ENCODE data around the gene PPP2R5B. TPM values are rescaled to one million over a fixed set of nuclear protein-coding genes. Genes with fewer than 3 reads are reported as not detected.
A peak's percentile ranks its signal among the peaks of the same experiment; 100 is the strongest.

Gene PPP2R5B
- total and polyA plus RNA-seq, 9 of the 15 experiments (the other 6 are each of a cell fraction or from before 2014, with no cell fraction given): 0.10 to 7.8 (median 3.3) TPM

DNA sequence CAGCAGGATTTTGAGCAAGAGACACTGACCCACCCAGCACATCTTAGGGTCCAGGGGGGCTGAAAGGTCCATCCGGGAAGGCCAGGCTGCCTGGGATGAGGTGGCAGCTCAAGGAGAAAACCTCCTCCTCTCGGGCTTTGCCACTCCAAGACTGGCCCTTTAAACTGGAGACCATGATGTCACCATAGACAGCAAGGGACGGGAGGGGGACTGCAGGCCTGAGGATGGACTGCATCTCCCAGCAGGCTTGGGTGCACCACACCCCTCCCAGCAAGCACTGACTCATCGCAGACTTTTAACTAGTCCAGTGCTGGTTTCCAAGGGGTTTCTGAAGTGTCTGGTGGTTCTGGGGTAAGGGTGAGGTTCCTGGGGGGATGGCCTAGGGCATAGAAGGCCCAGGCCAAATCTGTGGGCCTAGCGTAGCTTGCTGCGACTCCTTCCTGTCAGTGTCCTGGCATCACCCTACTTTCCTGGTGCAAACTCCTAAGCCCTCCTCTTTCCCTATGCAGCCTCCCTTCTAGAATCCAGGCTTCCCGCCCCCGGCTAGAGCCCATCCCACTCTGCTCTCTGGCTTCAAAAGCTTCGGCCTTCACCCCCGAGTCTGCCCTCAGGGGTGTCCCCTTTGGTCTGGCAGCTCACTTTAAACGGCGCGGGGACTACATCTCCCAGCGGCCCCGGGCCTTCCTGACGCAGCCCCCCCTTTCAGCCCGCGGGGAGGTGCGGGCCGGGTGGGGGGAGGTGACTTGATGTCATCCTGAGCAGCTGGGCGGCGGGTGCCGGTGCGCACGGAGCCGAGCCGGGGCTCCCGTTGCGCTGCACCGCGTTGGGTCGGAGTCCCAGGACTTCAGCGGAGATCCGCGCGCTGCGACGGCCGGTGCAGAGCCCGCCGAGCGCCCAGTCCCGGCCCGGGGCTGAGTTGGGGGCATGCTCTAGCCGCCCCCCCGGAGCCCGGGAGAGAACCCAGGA is at the start of gene PPP2R5B (continued):
- TF ChIP-seq GTF3C2 (IDR thresholded peaks at IDR 0.05; ENCODE audit: borderline replicate concordance, extremely low read depth, insufficient read length): no peak
- 0 out of 4 replicates have a peak, but pooled peaks of 1 of the 2 experiments have one; percentile 43 for TF ChIP-seq NONO (IDR thresholded peaks at IDR 0.05; ENCODE audit: low read depth in 2 of 2, low read length in 1 of 2)
- TF ChIP-seq ZBTB7A (IDR thresholded peaks at IDR 0.05; ENCODE audit: borderline replicate concordance, control insufficient read depth, low read depth, low read length): 0 out of 2 replicates have a peak, but pooled peaks have one; percentile 62
- peak; percentile 92 for TF ChIP-seq KLF1 (tag; IDR thresholded peaks at IDR 0.05)
- no peak for TF ChIP-seq U2AF1 (optimal IDR thresholded peaks at IDR 0.05; ENCODE audit: low read depth, low read length)
- peak; percentile 29; the same call in 1 of the 2 replicates for TF ChIP-seq ZNF263 (CRISPR knock-in tag; IDR thresholded peaks at IDR 0.05; ENCODE audit: borderline replicate concordance)
- no peak for TF ChIP-seq PTBP1 (IDR thresholded peaks at IDR 0.05; ENCODE audit: low read depth, low read length)
- no peak for TF ChIP-seq SIRT6 (IDR thresholded peaks at IDR 0.05; ENCODE audit: low read depth, low read length)
- TF ChIP-seq TCF7 (IDR thresholded peaks at IDR 0.05; ENCODE audit: borderline replicate concordance): no peak
- TF ChIP-seq SIN3B (IDR thresholded peaks at IDR 0.05; ENCODE audit: low read depth): 0 out of 2 replicates have a peak, but pooled peaks have one; percentile 56
- TF ChIP-seq IRF9 (tag; IDR thresholded peaks at IDR 0.05): 0 out of 2 replicates have a peak, but pooled peaks have one; percentile 23
- peak in 1 of 2 experiments; percentile 42; a peak in 1 of 4 replicates for TF ChIP-seq SRF (CRISPR knock-in tag; IDR thresholded peaks at IDR 0.05)
- TF ChIP-seq GTF2E2 (tag; IDR thresholded peaks at IDR 0.05): no peak
- peak; percentile 100 for TF ChIP-seq FOSL1 (tag; conservative IDR thresholded peaks at IDR 0.05)
- TF ChIP-seq CEBPG (CRISPR knock-in tag; IDR thresholded peaks at IDR 0.05): peak; percentile 44
- TF ChIP-seq CEBPG (tag; conservative IDR thresholded peaks at IDR 0.05 in 1 of 2, IDR thresholded peaks at IDR 0.05 in 1 of 2): no peak
- peak; percentile 78 for TF ChIP-seq ETV1 (tag; conservative IDR thresholded peaks at IDR 0.05; ENCODE audit: low read depth)
- no peak for TF ChIP-seq ELK3 (CRISPR knock-in tag; IDR thresholded peaks at IDR 0.05)
- peak; percentile 84 for TF ChIP-seq GABPA (tag; conservative IDR thresholded peaks at IDR 0.05; ENCODE audit: low read depth)
